HEK293 (cell line): Measurements from ENCODE around the gene GGNBP2.

ENCODE experiments used
- BCL11A ChIP-seq: fragments of 450-650 bp; formaldehyde crosslinking; IDR thresholded peaks from 2 replicates; pipeline ENCODE4 v1.5.1; 2016; ENCODE audit warnings: low read depth, missing biosample characterization, missing genetic modification characterization
- CTCF ChIP-seq: fragments of 450-650 bp; formaldehyde crosslinking; IDR thresholded peaks from 2 replicates; pipeline ENCODE4 v1.5.1; 2016; ENCODE audit warnings: missing biosample characterization, missing genetic modification characterization
- MYNN ChIP-seq: fragments of 450-650 bp; formaldehyde crosslinking; IDR thresholded peaks from 2 replicates; pipeline ENCODE4 v1.5.1; 2016; ENCODE audit warnings: missing biosample characterization, missing genetic modification characterization, borderline replicate concordance
- REST ChIP-seq: fragments of 450-650 bp; formaldehyde crosslinking; IDR thresholded peaks from 2 replicates; pipeline ENCODE4 v1.5.1; 2016; ENCODE audit warnings: missing biosample characterization, missing genetic modification characterization
- ZEB2 ChIP-seq: fragments of 450-650 bp; formaldehyde crosslinking; IDR thresholded peaks from 2 replicates; pipeline ENCODE4 v1.5.1; 2016; ENCODE audit warnings: missing biosample characterization, missing genetic modification characterization
- ZNF548 ChIP-seq: fragments of 450-650 bp; formaldehyde crosslinking; IDR thresholded peaks from 2 replicates; pipeline ENCODE4 v1.5.1; 2016; ENCODE audit warnings: missing biosample characterization, missing genetic modification characterization
- ZNF571 ChIP-seq: fragments of 450-650 bp; formaldehyde crosslinking; IDR thresholded peaks from 2 replicates; pipeline ENCODE4 v1.5.0; 2017; ENCODE audit warnings: missing biosample characterization, missing genetic modification characterization
- ZNF837 ChIP-seq: fragments of 450-650 bp; formaldehyde crosslinking; IDR thresholded peaks from 2 replicates; pipeline ENCODE4 v1.5.1; 2016; ENCODE audit warnings: missing biosample characterization, missing genetic modification characterization

GRCh38 chr17:36532435-36532975 lies 12.2 kb upstream of the GGNBP2 start:
- TF ChIP-seq ZEB2 (tag by site-specific recombination): no peak
- TF ChIP-seq CTCF (tag by site-specific recombination): no peak
- no peak for TF ChIP-seq BCL11A
- TF ChIP-seq REST: no peak
- TF ChIP-seq ZNF548: no peak
- TF ChIP-seq ZNF837 (tag by site-specific recombination): no peak
- TF ChIP-seq ZNF571: no peak
- no peak for TF ChIP-seq MYNN
